HCT116 (cell line): ENCODE measurements around the gene PLCB2. TPM values are rescaled to one million over a fixed set of nuclear protein-coding genes. Genes with fewer than 3 reads are reported as not detected.

Experiments
- ATAC-seq: fragments of 200-7000 bp; cut with Tn5 transposase; 2 replicates; pipeline ENCODE4 v1.9.1; 2020; ENCODE audit warnings: mild to moderate bottlenecking, moderate library complexity
- BruUV-seq: library from RNA; stranded (reverse); fragments of 400-500 nt; replicated peaks from 2 replicates; lab custom pipeline; 2021; lab: Mats Ljungman, UMichigan
- CTCF ChIA-PET: fragments of 300-600 bp; sonication (Branson Sonifier 250); formaldehyde crosslinking; loops from one replicate; lab custom pipeline; 2021; ENCODE audit warnings: antibody characterized with exemption; lab: Charles Lee
- POLR2A ChIA-PET: fragments of 300-600, 350-600 bp; sonication (Branson Sonifier 250); formaldehyde crosslinking; loops from one replicate; lab custom pipeline; 2021; ENCODE audit warnings: antibody characterized with exemption; lab: Charles Lee
- RAD21 ChIA-PET, 2 experiments: fragments of 300-600 bp; sonication (Branson Sonifier 250); formaldehyde crosslinking; loops; one replicate each; lab custom pipeline; 2023; ENCODE audit warnings: low total read pairs in 2 of 2; ENCODE audit not compliant: uncharacterized antibody in 2 of 2, unreplicated experiment in 2 of 2, low non-redundant PET in 1 of 2; lab: Charles Lee
- DNase-seq: peaks from one replicate; pipeline ENCODE4 v3.0.0-alpha.2; 2010; ENCODE audit warnings: low read depth, low spot score
- H2AFZ ChIP-seq: fragments of 200-600 bp; shearing (Covaris generic), sonication (generic); 2 replicates; pipeline ENCODE4 v1.6.1; 2017; ENCODE audit warnings: low read depth, mixed run types, mixed read lengths, antibody characterized with exemption, low read length; ENCODE audit not compliant: poor library complexity, severe bottlenecking
- H3K27ac ChIP-seq: 2 replicates; pipeline ENCODE4 v1.5.1; 2012; ENCODE audit warnings: low read depth, low read length
- H3K27me3 ChIP-seq: fragments of 200-600 bp; sonication (generic); 2 replicates; pipeline ENCODE4 v1.6.1; 2016; ENCODE audit warnings: mixed run types, low read length, mixed read lengths; ENCODE audit not compliant: insufficient read depth
- H3K36me3 ChIP-seq, 2 experiments: fragments of 200-500 bp in 1 of 2; fragments of 200-600 bp in 1 of 2; sonication (Bioruptor generic) in 1 of 2; sonication (generic) in 1 of 2; 2 replicates each; pipeline versions ENCODE4 v1.5.1 to v1.6.1; 2014 to 2016; ENCODE audit warnings: low read length in 2 of 2, inconsistent platforms in 1 of 2, mixed read lengths in 1 of 2, mixed run types in 1 of 2; ENCODE audit not compliant: insufficient read depth in 2 of 2, control insufficient read depth in 1 of 2
- H3K4me1 ChIP-seq, 2 experiments: fragments of 200-600 bp in 1 of 2; sonication (generic) in 1 of 2; 2 replicates each; pipeline versions ENCODE4 v1.5.1 to v1.6.1; 2012 to 2017; ENCODE audit warnings: low read length in 2 of 2, inconsistent platforms in 1 of 2, mild to moderate bottlenecking in 1 of 2, mixed read lengths in 1 of 2, mixed run types in 1 of 2, moderate library complexity in 1 of 2; ENCODE audit not compliant: insufficient read depth in 2 of 2, control insufficient read depth in 1 of 2
- H3K4me2 ChIP-seq: fragments of 200-600 bp; sonication (generic); 2 replicates; pipeline ENCODE4 v1.6.1; 2017; ENCODE audit warnings: mixed run types, low read length, mixed read lengths
- H3K4me3 ChIP-seq, 2 experiments: fragments of 200-600 bp in 1 of 2; sonication (generic) in 1 of 2; replicated peaks in 1 of 2; 2 replicates each; pipeline ENCODE4 v1.5.1; 2011 to 2016; ENCODE audit warnings: low read length in 2 of 2, control low read depth in 1 of 2, low read depth in 1 of 2, mild to moderate bottlenecking in 1 of 2, mixed read lengths in 1 of 2, mixed run types in 1 of 2
- H3K79me2 ChIP-seq: fragments of 200-600 bp; sonication (generic); 2 replicates; pipeline ENCODE4 v1.6.1; 2017; ENCODE audit warnings: mild to moderate bottlenecking, mixed run types, low read length, moderate library complexity, mixed read lengths; ENCODE audit not compliant: insufficient read depth
- H3K9ac ChIP-seq: fragments of 200-600 bp; sonication (generic); 2 replicates; pipeline ENCODE4 v1.6.1; 2016; ENCODE audit warnings: low read length, mixed read lengths
- H3K9me2 ChIP-seq: fragments of 200-600 bp; sonication (generic), shearing (Covaris generic); 2 replicates; pipeline ENCODE4 v1.6.1; 2017; ENCODE audit warnings: mixed run types, mild to moderate bottlenecking, moderate library complexity; ENCODE audit not compliant: insufficient read depth
- H3K9me3 ChIP-seq, 2 experiments: fragments of 200-500 bp in 1 of 2; fragments of 200-600 bp in 1 of 2; sonication (Bioruptor generic) in 1 of 2; sonication (generic) in 1 of 2; 2 replicates each; pipeline ENCODE4 v1.6.1; 2014 to 2017; ENCODE audit warnings: low read length in 2 of 2, mixed read lengths in 2 of 2, inconsistent platforms in 1 of 2, low read depth in 1 of 2, mild to moderate bottlenecking in 1 of 2, mixed run types in 1 of 2, moderate library complexity in 1 of 2; ENCODE audit not compliant: control insufficient read depth in 1 of 2, insufficient read depth in 1 of 2
- H4K20me1 ChIP-seq: fragments of 200-600 bp; sonication (generic), shearing (Covaris generic); 2 replicates; pipeline ENCODE4 v1.6.1; 2017; ENCODE audit warnings: mixed run types, mild to moderate bottlenecking, moderate library complexity; ENCODE audit not compliant: insufficient read depth
- CBX3 ChIP-seq: IDR thresholded peaks from 2 replicates; pipeline ENCODE4 v1.6.1; 2012; ENCODE audit warnings: low read depth
- CTCF ChIP-seq, 3 experiments: fragments of 200-600 bp in 1 of 3; sonication (generic) in 1 of 3; IDR thresholded peaks in 2 of 3; conservative IDR thresholded peaks in 1 of 3; 2 replicates each; pipeline ENCODE4 v1.5.1; 2012 to 2017; ENCODE audit warnings: low read depth in 2 of 3, low read length in 2 of 3, antibody characterized with exemption in 1 of 3, borderline replicate concordance in 1 of 3, control low read depth in 1 of 3, mild to moderate bottlenecking in 1 of 3, mixed read lengths in 1 of 3, mixed run types in 1 of 3, moderate library complexity in 1 of 3; ENCODE audit not compliant: insufficient read depth in 1 of 3
- ELF1 ChIP-seq: IDR thresholded peaks from 2 replicates; pipeline ENCODE4 v1.6.1; 2012; ENCODE audit warnings: low read depth, borderline replicate concordance
- MAX ChIP-seq: IDR thresholded peaks from 2 replicates; pipeline ENCODE4 v1.6.1; 2012
- POLR2A ChIP-seq: IDR thresholded peaks from 2 replicates; pipeline ENCODE4 v1.7.0; 2011; ENCODE audit warnings: borderline replicate concordance; ENCODE audit not compliant: insufficient read depth, insufficient read length; ENCODE audit errors: extremely low read depth
- POLR2AphosphoS5 ChIP-seq: IDR thresholded peaks from 2 replicates; pipeline ENCODE4 v1.6.1; 2011; ENCODE audit warnings: mild to moderate bottlenecking, low read depth, low read length, moderate library complexity
- REST ChIP-seq: IDR thresholded peaks from 2 replicates; pipeline ENCODE4 v1.6.1; 2012; ENCODE audit warnings: low read depth
- SP1 ChIP-seq: IDR thresholded peaks from 2 replicates; pipeline ENCODE4 v1.6.1; 2012; ENCODE audit warnings: low read depth
- YY1 ChIP-seq: IDR thresholded peaks from 2 replicates; pipeline ENCODE4 v1.6.1; 2011; ENCODE audit warnings: low read length, low read depth, moderate library complexity, mild to moderate bottlenecking; ENCODE audit not compliant: insufficient replicate concordance; ENCODE audit errors: extremely low read depth
- intact Hi-C: fragments of 100-400 bp; cut with micrococcal nuclease; formaldehyde crosslinking; loops from 2 replicates; pipeline ENCODE4 v1.10.0; 2022
- total RNA-seq: library from RNA; stranded (reverse); gene quantifications from one replicate; pipeline ENCODE4 v1.2.1, GENCODE V29; 2021; ENCODE audit not compliant: unreplicated experiment

The PLCB2 gene
- total RNA-seq, 1 experiment from 2014 or later: 2.8 TPM

GRCh38 chr15:40298216-40298935 lies 9.4 kb downstream of the PLCB2 start:
- Histone ChIP-seq H3K79me2 (no peaks in the 10 kb centered on the region), H3K27me3 (no peaks in the 10 kb centered on the region)
- no peak for ATAC-seq
- TF ChIP-seq CBX3 (no peak), CTCF (IDR thresholded peaks at IDR 0.05 in 2 of 3, conservative IDR thresholded peaks at IDR 0.05 in 1 of 3; ENCODE audit: borderline replicate concordance in 1 of 3, insufficient read depth in 1 of 3, low read depth in 2 of 3, low read length in 2 of 3) (no peak)
- TF ChIP-seq, all 23 proteins: peak for 0
- Histone ChIP-seq H3K27ac (no peak overlapping the region), H4K20me1 (no peaks in the 10 kb centered on the region), H3K9me2 (no peaks in the 10 kb centered on the region), H3K9me3 (no peaks in the 10 kb centered on the region), H3K36me3 (no peaks in the 10 kb centered on the region), H3K4me1 (peaks cover 4 to 5% of the 10 kb centered on the region in 2 experiments; a peak in 2 of 4 replicates), H3K4me3 (no peak overlapping the region), H2AFZ (no peak overlapping the region), H3K4me2 (no peak overlapping the region), H3K9ac (no peak overlapping the region)
- intact Hi-C loops: no loop called here
- ChIA-PET CTCF (no interaction called here), POLR2A (no interaction called here), RAD21 (no interaction called here)
- no peak for DNase-seq
- no TSS peak for BruUV-seq

GRCh38 chr15:40297356-40297755 lies 10.4 kb downstream of the PLCB2 start:
- RAD21 ChIA-PET: no interaction called here
- no peak for DNase-seq
- Histone ChIP-seq H2AFZ (no peak overlapping the region), H3K79me2 (no peaks in the 10 kb centered on the region), H3K4me3 (no peak overlapping the region), H3K4me1 (peaks cover 4 to 5% of the 10 kb centered on the region in 2 experiments; a peak in 2 of 4 replicates), H3K27ac (no peak overlapping the region), H4K20me1 (no peaks in the 10 kb centered on the region), H3K4me2 (no peak overlapping the region), H3K9me2 (no peaks in the 10 kb centered on the region), H3K9ac (no peak overlapping the region), H3K9me3 (no peaks in the 10 kb centered on the region), H3K27me3 (no peaks in the 10 kb centered on the region), H3K36me3 (no peaks in the 10 kb centered on the region)
- POLR2A ChIA-PET: no interaction called here
- no peak for ATAC-seq
- no TSS peak for BruUV-seq
- CTCF ChIA-PET: interaction anchor here (1.0 kb wide), 1 partner anchor 13 kb away, joined by 5 read pairs; no protein-coding TSS in a partner anchor
- intact Hi-C loops: no loop called here
- TF ChIP-seq CTCF (IDR thresholded peaks at IDR 0.05 in 2 of 3, conservative IDR thresholded peaks at IDR 0.05 in 1 of 3; ENCODE audit: borderline replicate concordance in 1 of 3, insufficient read depth in 1 of 3, low read depth in 2 of 3, low read length in 2 of 3): no peak
- TF ChIP-seq SP1: no peak
- no peak for TF ChIP-seq MAX
- no peak for TF ChIP-seq REST
- no peak for TF ChIP-seq YY1
- no peak for TF ChIP-seq POLR2A
- no peak for TF ChIP-seq POLR2AphosphoS5
- no peak for TF ChIP-seq ELF1
